Kidney glomerular epithelial cell (primary cell): Measurements from ENCODE around the gene CAMK1G.
A peak's percentile ranks its signal among the peaks of the same experiment; 100 is the strongest.

ENCODE experiments used
- DNase-seq: peaks from one replicate; lab custom pipeline; 2025; lab: John Stamatoyannopoulos, UW

CAMK1G gene

DNA sequence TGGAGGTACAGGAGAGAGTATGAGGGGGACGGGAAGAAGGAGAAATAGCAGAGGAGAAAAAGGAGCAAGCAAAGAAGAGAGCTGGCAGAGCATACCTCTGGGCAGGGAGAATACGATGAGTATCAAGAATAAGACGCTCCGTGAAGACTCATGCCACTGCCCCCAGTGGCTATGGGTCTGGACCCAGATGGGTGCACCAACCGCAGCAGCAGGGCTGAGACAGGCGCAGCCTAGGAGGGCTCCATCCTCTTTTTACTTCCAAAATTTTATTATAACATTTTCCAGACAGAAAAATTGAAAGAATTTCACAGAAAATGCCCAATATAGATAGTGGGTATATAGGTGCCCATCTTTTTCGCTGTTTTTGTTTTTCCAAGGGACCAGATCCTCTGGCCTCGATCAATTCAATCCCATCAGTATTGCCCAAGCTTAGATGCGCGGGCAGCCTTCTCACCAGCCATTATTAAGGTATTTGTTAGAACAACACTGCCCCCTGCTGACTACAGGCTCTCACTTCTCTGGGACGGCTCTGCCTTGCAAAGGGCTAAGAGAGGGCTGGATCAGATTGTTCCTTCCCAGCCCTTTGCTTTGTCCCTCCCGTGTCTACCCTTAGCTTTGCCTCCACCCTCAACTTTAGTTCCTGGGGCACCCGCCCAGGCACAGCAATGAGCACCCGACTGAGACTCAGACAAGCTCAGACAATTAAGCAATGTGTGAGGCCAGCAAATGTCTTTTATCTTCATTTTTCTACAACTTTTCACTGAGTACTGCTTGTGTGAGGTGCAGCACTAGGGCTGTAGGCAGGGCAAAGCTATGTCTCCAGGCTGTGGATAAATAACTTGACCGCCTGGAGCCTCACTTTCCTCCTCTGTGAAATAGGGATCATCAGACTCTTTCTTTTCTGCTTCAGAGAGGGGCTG, 17.5 kb upstream of the CAMK1G start:
- DNase-seq: peak; percentile 71

DNA sequence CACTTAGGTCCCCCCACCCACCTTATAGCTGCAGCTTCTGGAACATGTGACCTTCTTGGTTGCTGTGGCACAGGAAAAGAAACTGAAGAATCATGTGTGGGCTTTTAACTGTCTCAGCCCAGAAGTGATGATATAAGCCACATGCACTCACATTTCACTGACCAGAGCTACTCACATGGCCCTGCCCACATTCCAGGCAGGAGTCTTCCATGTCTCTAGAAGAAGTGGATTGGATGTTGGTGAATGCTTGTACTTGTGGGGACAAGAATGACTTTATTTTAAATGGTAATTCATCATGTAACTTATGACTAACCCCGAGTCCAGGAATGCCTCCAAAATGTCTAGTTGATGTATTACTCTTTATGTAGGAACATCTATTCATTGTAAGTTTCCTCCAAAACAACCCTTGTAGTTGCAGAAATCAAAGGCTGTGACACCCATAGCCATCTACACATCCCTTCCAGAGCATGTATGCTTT, 15.8 kb upstream of the CAMK1G start:
- peak; percentile 42 for DNase-seq

DNA sequence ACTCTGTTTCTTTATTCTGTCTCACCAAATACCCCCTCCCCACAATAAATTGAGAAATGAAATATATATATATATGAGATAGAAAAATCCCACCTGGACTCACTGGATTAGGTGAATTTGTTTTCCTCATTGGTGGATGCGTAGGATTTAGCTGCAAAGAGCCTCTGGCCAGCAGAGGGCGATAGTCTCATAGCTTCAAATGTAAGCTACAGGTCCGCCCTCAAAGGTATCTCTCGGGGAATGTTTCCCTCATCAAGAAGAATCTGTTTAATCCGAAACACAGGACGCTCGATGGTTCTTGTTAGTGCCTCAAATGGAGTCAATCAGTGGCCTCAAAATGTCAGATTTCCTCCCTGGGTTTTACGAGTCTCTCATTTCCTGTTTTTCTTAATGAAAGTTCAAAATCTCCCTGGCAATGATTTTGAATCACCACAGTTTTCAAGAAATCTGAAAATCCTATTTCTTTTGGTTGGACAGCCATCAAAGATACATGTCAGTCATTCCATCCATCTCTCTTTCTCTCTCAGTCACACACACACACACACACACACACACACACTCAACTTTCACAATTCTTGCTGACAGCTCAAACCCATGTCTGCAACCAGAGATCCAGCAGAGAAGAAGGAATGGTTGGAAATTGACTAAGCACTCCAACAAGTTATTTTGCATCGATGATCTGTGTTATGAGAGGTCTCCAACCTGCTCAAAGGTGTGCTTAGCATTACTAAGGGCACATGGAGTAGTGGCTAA, 13.9 kb upstream of the CAMK1G start:
- DNase-seq: peak; percentile 46

DNA sequence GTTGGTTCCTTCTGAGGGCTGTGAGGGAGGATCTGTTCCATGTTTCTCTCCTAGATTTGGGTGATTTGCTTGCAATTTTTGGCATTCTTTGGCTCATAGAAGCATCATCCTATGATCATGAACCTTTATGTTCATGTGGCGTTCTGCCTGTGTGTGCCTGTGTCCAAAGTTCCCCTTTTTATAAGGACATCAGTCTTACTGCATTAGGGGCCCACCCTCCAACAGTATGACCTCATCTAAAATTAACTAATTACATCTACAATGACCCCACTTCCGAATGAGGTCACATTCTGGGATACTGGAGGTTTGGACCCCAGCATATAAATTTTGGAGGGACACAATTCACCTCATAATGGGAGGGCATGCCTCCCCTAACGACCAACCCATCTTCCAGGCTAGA, 12.8 kb upstream of the CAMK1G start:
- DNase-seq: no peak

DNA sequence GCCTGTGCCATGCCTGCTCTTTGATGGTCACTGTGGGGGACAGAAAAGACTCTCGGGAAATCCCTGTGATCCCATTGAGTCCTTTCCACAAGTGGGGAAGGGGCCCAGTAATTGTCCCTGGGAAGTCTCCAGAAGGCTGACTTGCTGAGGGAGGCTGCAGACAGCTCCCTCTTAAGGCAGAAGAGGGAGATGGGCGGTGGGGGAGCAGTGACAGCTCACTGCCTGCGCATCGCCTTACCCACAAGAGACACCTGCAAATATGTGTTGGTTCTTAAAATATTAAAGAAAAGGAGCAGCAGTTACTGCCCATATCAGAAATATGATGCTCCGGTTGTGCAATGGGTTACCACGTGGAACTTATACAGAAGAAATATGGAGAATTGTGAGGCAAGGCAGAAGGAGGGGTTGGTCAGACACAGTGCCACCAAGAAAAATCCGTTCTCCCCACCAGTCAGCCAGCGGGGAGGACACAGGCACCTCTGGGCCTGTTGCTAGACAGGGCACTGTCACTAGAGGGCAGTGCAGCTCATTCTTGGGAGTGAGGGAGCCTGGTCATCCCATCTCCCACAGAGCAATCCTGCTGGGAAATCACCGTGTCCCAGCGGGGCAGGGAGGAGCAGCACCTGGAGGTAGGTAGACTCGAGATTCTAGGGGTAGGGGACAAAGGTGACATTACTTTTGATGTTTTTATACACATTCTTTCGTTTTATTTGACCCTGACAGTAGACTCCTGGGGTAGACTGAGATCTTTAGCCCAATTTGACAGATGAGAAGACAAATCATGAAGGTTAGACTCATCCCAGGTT, 6.9 kb upstream of the CAMK1G start:
- DNase-seq: peak; percentile 64

DNA sequence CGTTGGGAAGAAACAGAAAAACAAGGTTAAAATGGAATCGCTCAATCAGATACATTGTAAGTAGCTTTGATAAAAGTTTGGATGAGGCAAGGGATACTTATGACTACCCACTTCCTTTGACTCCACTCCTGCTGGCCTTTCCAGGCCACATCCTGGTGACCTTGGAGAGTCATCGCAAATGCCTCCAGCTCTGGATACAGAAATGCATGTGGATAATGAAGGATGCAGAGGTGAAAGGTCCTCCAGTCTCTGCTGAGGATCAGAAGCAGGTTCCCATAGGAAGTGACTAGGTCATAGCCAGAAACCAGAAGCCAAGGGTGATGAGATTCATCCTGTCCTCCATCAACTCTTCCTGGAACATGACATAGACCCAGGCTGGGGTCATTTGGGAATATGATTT, 6.2 kb upstream of the CAMK1G start:
- no peak for DNase-seq

DNA sequence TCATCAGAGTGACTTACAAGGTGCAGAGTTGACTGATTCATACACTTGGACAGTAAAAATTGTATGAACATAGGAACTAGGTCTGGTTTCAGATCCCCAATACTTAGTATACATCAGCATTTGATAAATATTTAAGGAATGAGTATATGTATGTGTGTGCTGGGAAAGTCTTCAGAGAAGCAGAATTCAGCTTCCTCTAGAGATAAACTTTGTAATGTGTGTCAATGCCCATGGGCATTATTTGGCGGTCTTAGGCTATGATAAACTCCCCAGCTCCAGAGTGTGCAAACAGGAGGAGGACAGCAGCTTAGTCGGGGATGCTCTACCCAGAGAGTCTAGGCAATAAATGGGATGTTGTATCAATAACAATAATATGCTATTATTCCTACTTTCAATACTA, 2.9 kb upstream of the CAMK1G start:
- no peak for DNase-seq

DNA sequence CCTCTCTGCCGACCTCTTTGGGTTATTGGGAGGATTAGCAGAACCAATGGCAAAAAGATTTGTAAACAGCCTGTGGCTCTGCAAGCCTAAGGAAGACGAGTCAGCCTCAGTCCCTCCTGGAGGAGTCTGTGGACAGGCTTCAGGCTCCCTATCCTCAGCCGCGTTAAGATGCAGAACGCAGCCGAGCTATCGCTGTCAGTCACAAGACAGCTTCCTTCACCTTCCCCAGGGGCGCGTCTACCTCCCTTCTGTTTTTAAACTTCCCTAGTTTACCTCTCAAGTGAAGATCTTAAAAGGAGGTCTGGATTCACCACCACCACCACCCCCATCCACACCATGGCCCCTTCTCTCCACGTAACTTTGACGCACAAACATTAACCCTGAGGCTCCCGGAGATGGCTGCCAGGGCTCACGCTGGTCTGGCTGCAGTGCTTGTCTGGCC, 738 bp downstream of the CAMK1G start:
- DNase-seq: no peak

DNA sequence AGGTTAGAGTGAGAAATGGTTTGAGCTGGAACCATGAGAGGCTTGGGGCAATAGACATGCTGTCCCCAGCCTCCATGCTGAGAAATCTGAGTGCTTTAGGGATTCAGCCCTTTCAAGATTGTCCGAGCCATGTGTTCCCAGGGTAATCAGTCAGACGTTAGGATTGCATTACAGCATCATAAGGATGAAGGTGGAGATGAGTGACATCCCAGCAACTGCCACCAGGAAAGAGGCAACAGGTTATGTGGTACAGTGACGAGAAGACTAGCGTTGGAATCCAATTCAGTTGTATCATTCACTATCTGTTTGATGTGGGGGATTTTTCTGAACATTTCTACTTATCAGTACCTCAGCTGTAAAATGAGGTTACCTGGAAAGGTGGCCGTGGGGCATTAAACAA, 1.7 kb downstream of the CAMK1G start:
- no peak for DNase-seq

DNA sequence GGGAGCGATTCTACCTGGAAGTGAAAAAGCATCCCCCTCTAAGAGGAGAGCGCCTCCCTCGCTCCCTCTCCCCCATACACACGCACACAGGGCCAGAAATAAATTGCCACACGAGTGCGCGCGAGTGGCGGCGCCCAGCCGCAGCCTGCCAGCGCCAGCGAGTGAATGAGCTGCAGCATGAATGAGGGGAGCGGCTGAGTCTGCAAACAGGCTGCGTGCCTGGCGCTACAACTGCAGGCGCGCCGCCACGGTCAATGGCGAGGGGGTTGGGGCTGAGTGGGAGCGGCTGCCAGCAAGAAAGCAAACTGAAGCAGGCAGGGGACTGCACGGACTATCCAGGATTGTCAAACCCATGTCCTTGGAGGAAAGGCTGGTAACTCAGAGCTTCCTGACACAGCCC, 2.2 kb downstream of the CAMK1G start:
- peak; percentile 15 for DNase-seq

DNA sequence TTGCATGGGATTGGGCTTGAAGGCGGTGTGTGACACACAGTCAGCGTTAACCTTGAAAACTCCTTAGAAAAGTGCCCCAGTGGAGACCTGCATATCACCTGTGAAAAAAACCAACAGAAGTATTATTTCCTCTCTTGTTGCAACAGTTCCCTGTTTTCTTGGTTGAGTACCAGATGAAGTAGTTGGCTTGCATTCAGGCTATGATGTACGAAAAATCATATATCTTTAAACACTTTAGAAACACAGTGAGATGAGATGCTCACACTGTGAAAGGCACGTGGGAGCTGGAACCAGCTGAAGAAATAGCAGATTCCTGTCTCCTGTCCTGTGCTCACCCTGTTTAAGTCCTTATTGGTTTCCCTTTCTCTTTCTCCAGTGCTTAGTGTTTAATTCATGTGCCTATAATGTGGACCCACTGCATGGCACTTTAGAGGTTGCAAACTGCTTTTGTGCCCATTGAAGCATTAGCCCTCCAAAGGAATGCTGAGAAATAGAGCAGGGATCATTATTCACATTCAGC, 2.8 kb downstream of the CAMK1G start:
- DNase-seq: no peak

DNA sequence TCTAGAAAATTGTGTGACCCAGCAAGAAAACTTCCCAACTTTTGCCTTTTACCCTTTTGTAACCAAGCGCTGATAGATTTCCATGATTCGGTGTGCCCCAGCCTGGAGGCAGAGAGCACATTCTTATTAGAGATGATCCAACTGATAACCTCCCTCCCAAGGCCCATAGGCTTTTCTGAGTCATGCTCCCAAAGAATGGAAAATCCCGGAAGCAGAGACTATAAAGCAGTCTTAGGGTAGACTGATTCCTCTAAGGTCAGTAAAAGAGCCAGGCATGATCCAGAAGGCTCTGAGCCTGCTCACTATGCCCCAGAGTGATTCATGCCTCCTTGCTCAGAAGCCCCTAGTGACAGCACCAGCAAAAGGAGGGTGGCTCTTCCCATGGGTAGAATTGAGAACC, 4.3 kb downstream of the CAMK1G start:
- DNase-seq: no peak

DNA sequence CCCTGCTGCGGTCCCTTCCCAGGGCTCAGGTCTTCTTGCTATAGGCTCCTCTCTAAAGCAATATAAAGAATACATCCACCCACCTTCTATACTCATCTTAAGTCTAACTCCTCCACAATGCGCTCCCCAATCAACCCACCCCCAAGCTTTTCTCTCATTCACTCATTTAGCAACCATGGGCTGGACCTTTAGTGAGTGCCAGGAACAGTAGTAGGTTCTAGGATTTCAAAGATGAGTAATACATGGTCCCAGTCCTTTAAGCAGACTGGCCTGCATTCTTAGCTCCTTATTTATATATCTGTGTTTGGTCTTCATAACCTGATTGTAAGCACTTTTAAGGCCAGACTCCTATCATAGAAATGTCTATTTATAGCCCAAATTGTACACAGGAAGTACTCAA, 5.9 kb downstream of the CAMK1G start:
- DNase-seq: no peak

DNA sequence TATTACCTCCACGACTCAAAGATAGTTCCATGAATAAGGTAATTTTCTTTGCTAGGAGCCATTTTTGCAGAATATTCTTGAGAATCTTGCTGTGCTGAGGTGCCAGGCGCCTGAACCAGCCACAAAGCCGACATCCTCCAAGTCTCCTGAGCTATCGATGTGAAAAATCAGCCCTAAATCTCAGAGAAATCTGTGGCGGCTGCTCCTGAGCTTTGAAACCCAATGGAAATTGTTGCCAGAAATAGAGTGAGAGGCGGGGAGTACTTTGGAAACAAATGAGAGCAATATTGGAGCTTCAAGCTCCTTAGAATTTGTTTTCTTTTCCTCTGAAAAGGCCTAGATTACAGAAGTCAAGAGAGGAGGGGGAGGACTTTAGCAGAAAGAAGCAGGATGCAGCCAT, 6.3 kb downstream of the CAMK1G start:
- no peak for DNase-seq

DNA sequence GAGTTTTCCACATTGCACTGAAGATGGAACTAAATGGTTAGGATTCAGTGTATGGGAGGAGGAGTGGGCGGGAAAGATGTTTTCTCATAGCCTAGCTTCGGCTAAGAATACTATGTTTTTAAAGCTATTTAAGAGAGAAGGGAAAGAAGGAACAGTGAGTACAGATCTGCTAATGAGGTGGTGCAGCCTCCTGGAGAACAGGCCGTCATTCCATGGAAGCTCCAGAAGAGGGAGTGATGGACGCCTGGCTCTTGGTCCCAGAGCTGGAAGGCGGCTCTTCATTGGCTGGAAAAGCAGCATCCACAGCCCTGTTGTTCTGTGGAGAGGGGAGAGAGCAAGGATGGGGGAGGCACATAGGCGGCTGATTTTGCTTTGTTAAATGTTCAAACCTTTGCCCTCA, 6.9 kb downstream of the CAMK1G start:
- DNase-seq: peak; percentile 10

DNA sequence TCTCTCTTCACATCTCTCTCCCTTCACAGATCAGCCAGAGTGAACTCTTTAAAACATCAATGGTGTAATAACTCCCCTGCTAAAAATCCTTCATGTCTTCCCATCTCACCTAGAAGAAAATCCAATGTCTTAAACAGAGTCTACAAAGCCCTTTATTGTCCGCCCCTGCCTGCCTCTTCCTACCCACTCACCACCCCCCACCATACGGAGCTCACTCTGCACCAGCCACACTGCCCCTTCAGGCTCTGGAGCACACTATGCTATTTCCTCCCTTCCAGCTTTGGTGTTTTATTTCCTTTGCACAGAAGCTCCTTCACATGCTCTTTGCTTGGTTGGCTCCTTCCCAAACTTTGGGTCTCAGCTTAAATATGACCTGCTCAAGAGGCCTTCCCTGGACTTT, 10.2 kb downstream of the CAMK1G start:
- no peak for DNase-seq

DNA sequence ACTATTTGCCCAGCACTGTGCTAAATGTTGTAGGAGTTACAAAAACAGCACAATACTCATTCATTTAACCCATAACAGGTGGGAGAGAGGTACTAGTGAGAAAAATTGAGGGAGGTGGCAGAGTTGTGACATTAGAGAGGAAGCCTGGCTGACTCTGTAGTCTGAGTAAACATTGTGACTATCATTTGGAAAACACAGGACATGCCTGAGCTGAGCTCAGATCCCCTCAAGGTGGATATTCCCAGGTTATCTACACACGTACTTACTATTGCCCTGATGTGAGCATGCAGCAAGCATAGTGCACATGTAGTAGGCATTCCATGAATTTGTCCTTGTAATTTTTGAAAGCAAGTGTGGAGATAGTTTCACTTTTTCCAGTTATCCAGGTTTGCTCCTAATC, 10.9 kb downstream of the CAMK1G start:
- DNase-seq: no peak

DNA sequence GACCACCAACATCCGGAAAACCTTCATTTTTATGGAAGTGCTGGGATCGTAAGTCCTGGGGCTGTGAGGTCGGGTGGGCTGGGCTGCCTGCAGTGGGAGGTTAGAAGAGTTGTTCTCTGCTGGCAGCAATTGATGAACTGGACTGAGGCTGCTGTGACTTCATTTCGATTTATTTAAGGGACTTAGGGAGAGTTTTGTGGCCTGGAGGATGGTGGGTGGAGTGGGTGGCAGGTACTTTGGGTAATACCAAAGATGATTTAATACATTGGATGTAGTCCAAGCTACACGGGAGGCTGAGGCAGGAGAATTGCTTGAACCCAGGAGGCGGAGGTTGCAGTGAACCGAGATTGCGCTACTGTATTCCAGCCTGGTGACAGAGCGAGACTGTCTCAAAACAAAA, 11.5 kb downstream of the CAMK1G start:
- no peak for DNase-seq

DNA sequence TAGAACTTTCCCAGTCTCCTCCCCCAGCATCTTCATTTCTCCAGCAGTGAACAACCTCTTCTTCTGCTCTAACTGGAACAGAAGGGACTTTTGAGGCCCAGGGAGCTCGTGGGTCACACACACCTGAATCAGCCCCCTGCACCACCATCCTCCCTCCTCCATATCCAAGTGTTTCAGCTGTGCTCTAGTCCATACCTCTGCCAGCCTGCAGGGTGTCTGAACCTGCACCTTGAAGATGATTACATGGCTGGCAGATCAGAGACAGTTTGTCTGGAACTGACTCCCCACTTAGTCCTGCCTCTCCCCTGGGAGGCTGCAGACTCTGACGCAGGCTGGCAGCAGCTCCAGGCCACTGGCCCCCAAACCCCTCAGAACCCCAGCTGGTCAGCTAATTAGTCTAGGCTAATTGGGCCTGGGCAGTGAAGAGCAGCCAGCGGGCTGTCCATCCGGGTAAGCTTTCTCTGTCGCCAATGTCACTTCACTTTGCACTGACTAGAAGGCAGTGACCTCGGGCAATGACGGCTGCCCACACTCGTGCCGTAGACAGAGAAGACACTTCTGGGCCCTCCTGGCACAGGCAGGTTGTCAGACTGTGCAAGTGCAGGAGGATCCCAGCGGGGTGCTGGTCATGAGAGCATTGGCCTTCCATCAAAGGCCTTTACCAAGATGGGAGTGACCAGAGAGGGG, 12.2 kb downstream of the CAMK1G start:
- no peak for DNase-seq

DNA sequence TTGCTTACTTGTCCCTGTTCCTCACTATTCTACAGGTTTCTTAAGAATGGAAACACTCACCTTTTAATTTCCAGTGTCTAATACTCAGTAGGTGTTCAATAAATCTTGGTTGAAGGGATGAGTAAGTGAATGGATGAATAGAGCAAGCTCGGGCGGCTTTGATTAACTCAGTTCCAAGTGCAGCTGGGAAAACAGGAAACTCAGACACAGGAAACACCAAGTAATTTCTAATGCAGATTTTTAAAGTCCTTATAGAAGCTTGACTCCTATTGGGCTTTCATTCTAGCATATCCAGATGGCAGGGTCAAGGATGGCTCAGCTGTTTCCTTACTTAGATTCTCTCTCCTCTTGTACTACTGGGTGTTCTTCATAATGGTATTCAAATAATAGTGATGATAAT, 14.0 kb downstream of the CAMK1G start:
- no peak for DNase-seq

DNA sequence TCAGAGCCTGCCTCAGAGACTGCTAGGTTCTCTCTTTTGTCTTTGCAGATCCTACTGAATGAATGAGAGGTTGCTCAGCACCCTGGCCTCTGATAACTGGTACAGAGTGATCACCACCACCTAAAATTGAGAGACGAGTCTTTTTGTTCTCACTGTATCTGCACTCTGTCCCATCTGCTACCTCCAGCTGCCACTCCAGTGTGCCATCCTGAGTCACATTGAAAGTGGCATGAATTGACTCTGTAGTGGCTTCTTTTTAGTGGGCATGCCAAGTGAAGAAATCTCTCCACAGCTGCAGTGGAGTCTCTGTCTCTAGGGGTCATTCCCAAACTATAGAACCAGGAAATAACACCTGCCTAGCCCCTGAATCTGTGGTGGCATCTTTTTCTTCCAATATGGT, 14.7 kb downstream of the CAMK1G start:
- no peak for DNase-seq

DNA sequence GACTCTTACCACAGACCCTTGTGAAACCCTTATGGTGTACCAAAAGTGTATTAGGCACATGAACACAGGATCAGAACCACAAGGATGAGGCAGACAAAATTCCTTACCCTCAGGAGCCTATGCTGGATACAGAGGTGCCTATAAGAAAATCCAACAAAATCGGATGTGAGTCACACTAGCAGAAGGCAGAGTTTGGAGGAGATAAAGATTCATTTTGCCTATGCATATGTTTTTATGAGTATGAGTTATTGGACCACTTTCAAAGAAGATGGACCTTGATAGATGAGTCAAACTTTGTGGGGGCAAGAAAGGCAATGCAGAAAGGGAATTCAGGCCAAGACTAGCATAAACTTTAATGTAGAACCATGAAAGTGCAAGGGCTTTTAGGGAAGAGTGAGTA, 17.0 kb downstream of the CAMK1G start:
- no peak for DNase-seq
